Esophagus squamous epithelium (tissue), 5 donors: ENCODE results near the gene ENKD1. TPM values are rescaled to one million over a fixed set of nuclear protein-coding genes. Genes with fewer than 3 reads are reported as not detected.

Source experiments
- DNase-seq: peaks from one replicate; lab custom pipeline; 2025; lab: John Stamatoyannopoulos, UW
- H3K27ac ChIP-seq, 4 donors: fragments of 200-600 bp; sonication (generic); one replicate each; pipeline ENCODE4 v1.5.1; 2016 to 2019; ENCODE audit warnings: mild to moderate bottlenecking in 1 of 4
- H3K27me3 ChIP-seq, 4 donors: fragments of 200-600 bp; sonication (generic); 1 replicate in 3 of 4; 2 replicates in 1 of 4; pipeline versions ENCODE4 v1.5.1 to v1.6.0; 2017 to 2021; ENCODE audit warnings: antibody characterized with exemption in 1 of 4
- H3K36me3 ChIP-seq, 3 donors: fragments of 200-600 bp; sonication (generic); one replicate each; pipeline ENCODE4 v1.5.1; 2016 to 2019
- H3K4me1 ChIP-seq, 3 donors: fragments of 200-600 bp; sonication (generic); one replicate each; pipeline ENCODE4 v1.5.1; 2017 to 2019
- H3K4me3 ChIP-seq, 4 donors: fragments of 200-600 bp; sonication (generic); 1 replicate in 3 of 4; 2 replicates in 1 of 4; pipeline ENCODE4 v1.5.1; 2016 to 2019; ENCODE audit warnings: mild to moderate bottlenecking in 2 of 4, moderate library complexity in 1 of 4
- H3K9me3 ChIP-seq, 3 donors: fragments of 200-600 bp; sonication (generic); one replicate each; pipeline ENCODE4 v1.5.1; 2016 to 2019
- CTCF ChIP-seq, 6 experiments: fragments of 450-650 bp in 4 of 6; fragments of 200-600 bp in 2 of 6; sonication (generic) in 2 of 6; IDR thresholded peaks; one replicate each; pipeline ENCODE4 v1.5.1; 2016 to 2019; ENCODE audit warnings: antibody characterized with exemption in 6 of 6, mild to moderate bottlenecking in 4 of 6, moderate library complexity in 4 of 6
- POLR2A ChIP-seq, 4 donors: fragments of 450-650 bp; IDR thresholded peaks; one replicate each; pipeline ENCODE4 v1.6.1; 2017; ENCODE audit warnings: antibody characterized with exemption in 4 of 4, mild to moderate bottlenecking in 4 of 4, moderate library complexity in 3 of 4
- WGBS, 2 donors: methylation state at CpG; one replicate each; pipeline ENCODE4 v1.1.5; 2018; 5-methylcytosine and 5-hydroxymethylcytosine counted together
- intact Hi-C: fragments of 100-400 bp; cut with DNase I; formaldehyde crosslinking; loops from one replicate; pipeline ENCODE4 v1.15.0; 2022
- total RNA-seq, 4 donors: library from RNA; depleted of rRNA; stranded (reverse); fragments of >200 nt; gene quantifications; one replicate each; pipeline ENCODE4 v1.1.0, GENCODE V29; 2016
- donor health status: DM: yes; HTN: yes; CAD: no.

Gene ENKD1
- total RNA-seq, 4 donors from 2014 or later, result 6.1 to 12.9 (median 12.2) TPM

GRCh38 chr16:67673712-67674580 lies 7.4 kb upstream of the ENKD1 start:
- peaks cover 0 to 12% (median 0%) of the 10 kb centered on the region in 3 donors for H3K36me3 ChIP-seq
- no peak overlapping the region for H3K4me3 ChIP-seq
- intact Hi-C loops, result loop anchor here (10.0 kb wide), 1 partner anchor 141 kb away; no protein-coding TSS in a partner anchor
- peak overlapping the region; percentile 68 to 86 (median 77) for H3K27ac ChIP-seq
- H3K4me1 ChIP-seq, result peaks cover 30 to 70% (median 44%) of the 10 kb centered on the region in 3 donors
- H3K9me3 ChIP-seq, result no peaks in the 10 kb centered on the region
- DNase-seq, result no peak
- 23 to 41% methylated on average over 15 to 20 of the region's 21 CpGs for whole genome bisulfite sequencing, 2 donors
- TF ChIP-seq POLR2A (IDR thresholded peaks at IDR 0.05), result no peak
- TF ChIP-seq CTCF (IDR thresholded peaks at IDR 0.05), result no peak
- no peaks in the 10 kb centered on the region for H3K27me3 ChIP-seq

GRCh38 chr16:67672739-67673662 lies 6.5 kb upstream of the ENKD1 start:
- Histone ChIP-seq H3K4me1 (peaks cover 33 to 70% (median 48%) of the 10 kb centered on the region in 3 donors), H3K27me3 (no peaks in the 10 kb centered on the region), H3K9me3 (no peaks in the 10 kb centered on the region), H3K4me3 (no peak overlapping the region), H3K27ac (peak overlapping the region; percentile 68 to 86 (median 77)), H3K36me3 (peaks cover 0 to 12% (median 0%) of the 10 kb centered on the region in 3 donors)
- TF ChIP-seq POLR2A (IDR thresholded peaks at IDR 0.05), result no peak
- peak; percentile 48 to 87 (median 63) for TF ChIP-seq CTCF (IDR thresholded peaks at IDR 0.05)
- 20 to 43% methylated on average over 1 to 9 of the region's 13 CpGs for WGBS, 2 donors
- intact Hi-C loops, result loop anchor here (10.0 kb wide), 1 partner anchor 142 kb away; no protein-coding TSS in a partner anchor
- DNase-seq, result no peak

GRCh38 chr16:67672306-67672705 lies 5.8 kb upstream of the ENKD1 start:
- peak overlapping the region in 3 of 4 donors; percentile 68 to 86 (median 84) for H3K27ac ChIP-seq
- peaks cover 38 to 70% (median 54%) of the 10 kb centered on the region in 3 donors for H3K4me1 ChIP-seq
- WGBS, 2 donors, result 28 to 39% methylated on average over 4 of the region's 4 CpGs

GRCh38 chr16:67669499-67670101 lies 3.0 kb upstream of the ENKD1 start:
- peaks cover 34 to 67% (median 39%) of the 10 kb centered on the region in 3 donors for H3K4me1 ChIP-seq
- H3K27ac ChIP-seq, result no peak overlapping the region
- TF ChIP-seq CTCF (IDR thresholded peaks at IDR 0.05) (no peak), POLR2A (IDR thresholded peaks at IDR 0.05) (no peak)
- no peaks in the 10 kb centered on the region for H3K9me3 ChIP-seq
- no peak overlapping the region for H3K4me3 ChIP-seq
- intact Hi-C loops, result loop anchor here (10.0 kb wide), 2 partner anchors 105 to 145 kb away; partner anchors contain the start of gene CTCF
- H3K36me3 ChIP-seq, result no peaks in the 10 kb centered on the region
- DNase-seq, result no peak
- WGBS, 2 donors, result 77 to 81% methylated on average over 8 to 10 of the region's 10 CpGs
- H3K27me3 ChIP-seq, result no peaks in the 10 kb centered on the region

More at GRCh38 chr16:67672306-67672705, 5.8 kb upstream of the ENKD1 start:
- no peaks in the 10 kb centered on the region for H3K27me3 ChIP-seq
- H3K36me3 ChIP-seq, result peaks cover 0 to 12% (median 0%) of the 10 kb centered on the region in 3 donors
- TF ChIP-seq POLR2A (IDR thresholded peaks at IDR 0.05) (no peak), CTCF (IDR thresholded peaks at IDR 0.05) (no peak)
- no peaks in the 10 kb centered on the region for H3K9me3 ChIP-seq
- intact Hi-C loops, result loop anchor here (10.0 kb wide), 1 partner anchor 142 kb away; no protein-coding TSS in a partner anchor
- DNase-seq, result no peak
- no peak overlapping the region for H3K4me3 ChIP-seq
